GM12878 (cell line): ENCODE measurements around the gene COL21A1.

Experiments used
- BMI1 ChIP-seq: fragments of 450-650 bp; IDR thresholded peaks from 2 replicates; pipeline ENCODE4 v1.6.1; 2016; ENCODE audit warnings: mild to moderate bottlenecking, moderate library complexity, borderline replicate concordance
- JUND ChIP-seq: IDR thresholded peaks from 2 replicates; pipeline ENCODE4 v1.6.1; 2012; ENCODE audit warnings: low read depth, mild to moderate bottlenecking, low read length, improper control_type of control experiment, moderate library complexity
- NFYB ChIP-seq: IDR thresholded peaks from 2 replicates; pipeline ENCODE4 v1.6.1; 2011; ENCODE audit warnings: low read depth, mild to moderate bottlenecking, low read length, improper control_type of control experiment, moderate library complexity; ENCODE audit not compliant: insufficient read depth
- NRF1 ChIP-seq: conservative IDR thresholded peaks from 2 replicates; pipeline ENCODE4 v1.6.1; 2011; ENCODE audit warnings: mild to moderate bottlenecking, low read depth, low read length, improper control_type of control experiment
- SPI1 ChIP-seq: IDR thresholded peaks from 2 replicates; pipeline ENCODE4 v1.6.1; 2011; ENCODE audit warnings: low read depth, mild to moderate bottlenecking, low read length, moderate library complexity, borderline replicate concordance; ENCODE audit not compliant: insufficient read depth
- TF ChIP-seq, protein P1 (sequence below), 3 experiments: IDR thresholded peaks in 2 of 3; conservative IDR thresholded peaks in 1 of 3; 2 replicates each; pipeline ENCODE4 v1.5.1; 2011; ENCODE audit warnings: low read depth in 3 of 3, low read length in 3 of 3, mild to moderate bottlenecking in 3 of 3, control low read depth in 2 of 3, moderate library complexity in 2 of 3, inconsistent platforms in 1 of 3, mixed read lengths in 1 of 3; ENCODE audit not compliant: control insufficient read depth in 2 of 3, insufficient read depth in 1 of 3; ENCODE audit errors: extremely low read depth in 1 of 3
- TF ChIP-seq, protein P2 (sequence below): fragments of 450-650 bp; formaldehyde crosslinking; IDR thresholded peaks from 2 replicates; pipeline ENCODE4 v1.5.0; 2022; ENCODE audit warnings: mild to moderate bottlenecking, missing genetic modification characterization
- TF ChIP-seq, protein P3 (sequence below): fragments of 150-350 bp; IDR thresholded peaks from 2 replicates; pipeline ENCODE4 v1.6.1; 2016; ENCODE audit warnings: low read depth, low read length

DNA sequence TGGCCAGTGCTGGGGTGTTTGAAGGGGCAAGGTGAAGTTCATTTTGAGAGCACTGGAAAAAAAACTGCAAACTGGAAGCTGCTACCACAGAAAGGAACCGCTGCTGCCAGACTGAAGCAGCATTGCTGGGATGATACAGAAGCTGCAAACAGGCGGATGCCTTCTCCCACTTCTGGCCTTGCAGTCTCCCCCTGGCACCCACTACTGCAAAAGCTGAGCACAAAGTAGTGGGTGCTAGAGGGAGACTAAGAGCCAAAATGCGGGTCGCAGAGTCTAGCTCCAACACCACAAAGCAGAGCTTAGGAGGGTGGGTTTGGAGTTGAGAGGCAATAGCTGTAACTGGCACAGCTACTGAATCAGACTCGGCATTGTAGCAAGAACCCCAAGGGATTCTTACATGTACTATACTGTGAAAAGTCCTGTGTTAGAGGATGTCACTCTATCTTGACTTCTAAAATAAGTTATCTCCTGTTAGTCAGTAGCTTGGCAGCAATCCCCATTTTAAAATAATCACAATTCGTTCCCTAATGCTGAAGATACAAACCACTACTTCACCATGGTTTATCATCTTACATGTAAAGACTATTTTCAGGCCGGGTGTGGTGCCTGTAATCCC, 44.0 kb upstream of the COL21A1 start:
- no peak for TF ChIP-seq NFYB
- TF ChIP-seq, protein P1, sequence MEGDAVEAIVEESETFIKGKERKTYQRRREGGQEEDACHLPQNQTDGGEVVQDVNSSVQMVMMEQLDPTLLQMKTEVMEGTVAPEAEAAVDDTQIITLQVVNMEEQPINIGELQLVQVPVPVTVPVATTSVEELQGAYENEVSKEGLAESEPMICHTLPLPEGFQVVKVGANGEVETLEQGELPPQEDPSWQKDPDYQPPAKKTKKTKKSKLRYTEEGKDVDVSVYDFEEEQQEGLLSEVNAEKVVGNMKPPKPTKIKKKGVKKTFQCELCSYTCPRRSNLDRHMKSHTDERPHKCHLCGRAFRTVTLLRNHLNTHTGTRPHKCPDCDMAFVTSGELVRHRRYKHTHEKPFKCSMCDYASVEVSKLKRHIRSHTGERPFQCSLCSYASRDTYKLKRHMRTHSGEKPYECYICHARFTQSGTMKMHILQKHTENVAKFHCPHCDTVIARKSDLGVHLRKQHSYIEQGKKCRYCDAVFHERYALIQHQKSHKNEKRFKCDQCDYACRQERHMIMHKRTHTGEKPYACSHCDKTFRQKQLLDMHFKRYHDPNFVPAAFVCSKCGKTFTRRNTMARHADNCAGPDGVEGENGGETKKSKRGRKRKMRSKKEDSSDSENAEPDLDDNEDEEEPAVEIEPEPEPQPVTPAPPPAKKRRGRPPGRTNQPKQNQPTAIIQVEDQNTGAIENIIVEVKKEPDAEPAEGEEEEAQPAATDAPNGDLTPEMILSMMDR (IDR thresholded peaks at IDR 0.05 in 2 of 3, conservative IDR thresholded peaks at IDR 0.05 in 1 of 3; ENCODE audit: control insufficient read depth in 2 of 3, extremely low read depth in 1 of 3, insufficient read depth in 1 of 3, low read depth in 3 of 3, low read length in 3 of 3): no peak
- no peak for TF ChIP-seq SPI1
- TF ChIP-seq NRF1: no peak
- TF ChIP-seq JUND: no peak
- TF ChIP-seq, protein P2, sequence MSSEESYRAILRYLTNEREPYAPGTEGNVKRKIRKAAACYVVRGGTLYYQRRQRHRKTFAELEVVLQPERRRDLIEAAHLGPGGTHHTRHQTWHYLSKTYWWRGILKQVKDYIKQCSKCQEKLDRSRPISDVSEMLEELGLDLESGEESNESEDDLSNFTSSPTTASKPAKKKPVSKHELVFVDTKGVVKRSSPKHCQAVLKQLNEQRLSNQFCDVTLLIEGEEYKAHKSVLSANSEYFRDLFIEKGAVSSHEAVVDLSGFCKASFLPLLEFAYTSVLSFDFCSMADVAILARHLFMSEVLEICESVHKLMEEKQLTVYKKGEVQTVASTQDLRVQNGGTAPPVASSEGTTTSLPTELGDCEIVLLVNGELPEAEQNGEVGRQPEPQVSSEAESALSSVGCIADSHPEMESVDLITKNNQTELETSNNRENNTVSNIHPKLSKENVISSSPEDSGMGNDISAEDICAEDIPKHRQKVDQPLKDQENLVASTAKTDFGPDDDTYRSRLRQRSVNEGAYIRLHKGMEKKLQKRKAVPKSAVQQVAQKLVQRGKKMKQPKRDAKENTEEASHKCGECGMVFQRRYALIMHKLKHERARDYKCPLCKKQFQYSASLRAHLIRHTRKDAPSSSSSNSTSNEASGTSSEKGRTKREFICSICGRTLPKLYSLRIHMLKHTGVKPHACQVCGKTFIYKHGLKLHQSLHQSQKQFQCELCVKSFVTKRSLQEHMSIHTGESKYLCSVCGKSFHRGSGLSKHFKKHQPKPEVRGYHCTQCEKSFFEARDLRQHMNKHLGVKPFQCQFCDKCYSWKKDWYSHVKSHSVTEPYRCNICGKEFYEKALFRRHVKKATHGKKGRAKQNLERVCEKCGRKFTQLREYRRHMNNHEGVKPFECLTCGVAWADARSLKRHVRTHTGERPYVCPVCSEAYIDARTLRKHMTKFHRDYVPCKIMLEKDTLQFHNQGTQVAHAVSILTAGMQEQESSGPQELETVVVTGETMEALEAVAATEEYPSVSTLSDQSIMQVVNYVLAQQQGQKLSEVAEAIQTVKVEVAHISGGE (CRISPR knock-in tag): no peak
- TF ChIP-seq, protein P3, sequence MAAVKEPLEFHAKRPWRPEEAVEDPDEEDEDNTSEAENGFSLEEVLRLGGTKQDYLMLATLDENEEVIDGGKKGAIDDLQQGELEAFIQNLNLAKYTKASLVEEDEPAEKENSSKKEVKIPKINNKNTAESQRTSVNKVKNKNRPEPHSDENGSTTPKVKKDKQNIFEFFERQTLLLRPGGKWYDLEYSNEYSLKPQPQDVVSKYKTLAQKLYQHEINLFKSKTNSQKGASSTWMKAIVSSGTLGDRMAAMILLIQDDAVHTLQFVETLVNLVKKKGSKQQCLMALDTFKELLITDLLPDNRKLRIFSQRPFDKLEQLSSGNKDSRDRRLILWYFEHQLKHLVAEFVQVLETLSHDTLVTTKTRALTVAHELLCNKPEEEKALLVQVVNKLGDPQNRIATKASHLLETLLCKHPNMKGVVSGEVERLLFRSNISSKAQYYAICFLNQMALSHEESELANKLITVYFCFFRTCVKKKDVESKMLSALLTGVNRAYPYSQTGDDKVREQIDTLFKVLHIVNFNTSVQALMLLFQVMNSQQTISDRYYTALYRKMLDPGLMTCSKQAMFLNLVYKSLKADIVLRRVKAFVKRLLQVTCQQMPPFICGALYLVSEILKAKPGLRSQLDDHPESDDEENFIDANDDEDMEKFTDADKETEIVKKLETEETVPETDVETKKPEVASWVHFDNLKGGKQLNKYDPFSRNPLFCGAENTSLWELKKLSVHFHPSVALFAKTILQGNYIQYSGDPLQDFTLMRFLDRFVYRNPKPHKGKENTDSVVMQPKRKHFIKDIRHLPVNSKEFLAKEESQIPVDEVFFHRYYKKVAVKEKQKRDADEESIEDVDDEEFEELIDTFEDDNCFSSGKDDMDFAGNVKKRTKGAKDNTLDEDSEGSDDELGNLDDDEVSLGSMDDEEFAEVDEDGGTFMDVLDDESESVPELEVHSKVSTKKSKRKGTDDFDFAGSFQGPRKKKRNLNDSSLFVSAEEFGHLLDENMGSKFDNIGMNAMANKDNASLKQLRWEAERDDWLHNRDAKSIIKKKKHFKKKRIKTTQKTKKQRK: no peak
- no peak for TF ChIP-seq BMI1
